Cardiac fibroblast (primary cell): Measurements from ENCODE around the gene PDCD2L.

ENCODE experiments used
- DNase-seq, 2 donors: peaks; one replicate each; pipeline versions ENCODE4 v3.0.0 to v3.0.0-alpha.2; 2010; ENCODE audit warnings: low read depth in 2 of 2
- H3K4me3 ChIP-seq, 2 donors: replicated peaks in 1 of 2; 1 replicate in 1 of 2; 2 replicates in 1 of 2; pipeline ENCODE4 v1.5.1; 2011; ENCODE audit warnings: low read depth in 2 of 2, low read length in 2 of 2, mild to moderate bottlenecking in 2 of 2, moderate library complexity in 1 of 2
- CTCF ChIP-seq: IDR thresholded peaks from one replicate; pipeline ENCODE4 v1.5.1; 2011; ENCODE audit warnings: low read depth, mild to moderate bottlenecking, low read length, inconsistent platforms

The PDCD2L gene

GRCh38 chr19:34360354-34360909 lies 43.8 kb upstream of the PDCD2L start:
- DNase-seq = no peak
- no peak for TF ChIP-seq CTCF

GRCh38 chr19:34362679-34363069 lies 41.5 kb upstream of the PDCD2L start:
- H3K4me3 ChIP-seq = no peak overlapping the region
- no peak for TF ChIP-seq CTCF

More at GRCh38 chr19:34360354-34360909, 43.8 kb upstream of the PDCD2L start:
- H3K4me3 ChIP-seq = no peak overlapping the region

GRCh38 chr19:34363094-34363493 lies 41.1 kb upstream of the PDCD2L start:
- DNase-seq = no peak
- no peak for TF ChIP-seq CTCF
- H3K4me3 ChIP-seq = no peak overlapping the region

More at GRCh38 chr19:34362679-34363069, 41.5 kb upstream of the PDCD2L start:
- DNase-seq = no peak

GRCh38 chr19:34363930-34364329 lies 40.3 kb upstream of the PDCD2L start:
- TF ChIP-seq CTCF = no peak
- no peak for DNase-seq
- no peak overlapping the region for H3K4me3 ChIP-seq

- H3K4me3 ChIP-seq = peak overlapping the region; percentile 82 to 85
Measured at GRCh38 chr19:34364462-34364829, 39.8 kb upstream of the PDCD2L start.

GRCh38 chr19:34364830-34365462 lies 39.3 kb upstream of the PDCD2L start, which contains the start of gene GPI:
Gene GPI, plus strand, starts transcription at chr19:34365196. Its CDS starts 71 bp downstream, at chr19:34365267.
- TF ChIP-seq CTCF = no peak
- peak within 1 kb of the TSS; percentile 82 to 85 for H3K4me3 ChIP-seq
- DNase-seq = peak; percentile 30 to 51

More at GRCh38 chr19:34364462-34364829, 39.8 kb upstream of the PDCD2L start:
- no peak for TF ChIP-seq CTCF
- DNase-seq = no peak
